Measurements from ENCODE around the gene ADCY7. TPM values are rescaled to one million over a fixed set of nuclear protein-coding genes. Genes with fewer than 3 reads are reported as not detected.

Gene ADCY7
- total RNA-seq, 4 donors from 2014 or later: 15.0 to 23.3 (median 16.9) TPM

- no peak overlapping the region for H3K27ac ChIP-seq
- H3K36me3 ChIP-seq: peaks cover 40% of the 10 kb centered on the region
- no peak for TF ChIP-seq POLR2A (IDR thresholded peaks at IDR 0.05)
- no peak for TF ChIP-seq CTCF (IDR thresholded peaks at IDR 0.05)
- TF ChIP-seq POLR2AphosphoS5 (IDR thresholded peaks at IDR 0.05): no peak
- no peak for TF ChIP-seq EP300 (IDR thresholded peaks at IDR 0.05)
- no peaks in the 10 kb centered on the region for H3K9me3 ChIP-seq
- no peaks in the 10 kb centered on the region for H3K4me1 ChIP-seq
- H3K27me3 ChIP-seq: no peaks in the 10 kb centered on the region
- DNase-seq (ENCODE audit: low spot score in 2 of 2): no peak
- no peak overlapping the region for H3K4me3 ChIP-seq
- 94% methylated on average over 5 of the region's 5 CpGs for WGBS
Observed at GRCh38 chr16:50351116-50351515, 84.8 kb downstream of the ADCY7 start.

GRCh38 chr16:50351952-50352351 is 85.6 kb downstream of the ADCY7 start:
- Histone ChIP-seq H3K4me1 (no peaks in the 10 kb centered on the region), H3K36me3 (peaks cover 40% of the 10 kb centered on the region), H3K9me3 (no peaks in the 10 kb centered on the region), H3K27ac (no peak overlapping the region), H3K4me3 (no peak overlapping the region), H3K27me3 (no peaks in the 10 kb centered on the region)
- 98% methylated on average over 2 of the region's 2 CpGs for WGBS
- TF ChIP-seq EP300 (IDR thresholded peaks at IDR 0.05) (no peak), POLR2AphosphoS5 (IDR thresholded peaks at IDR 0.05) (no peak), CTCF (IDR thresholded peaks at IDR 0.05) (no peak), POLR2A (IDR thresholded peaks at IDR 0.05) (no peak)
- DNase-seq (ENCODE audit: low spot score in 2 of 2): no peak

GRCh38 chr16:50354082-50354481 is 87.7 kb downstream of the ADCY7 start:
- H3K4me3 ChIP-seq: no peak overlapping the region
- H3K4me1 ChIP-seq: no peaks in the 10 kb centered on the region
- H3K9me3 ChIP-seq: no peaks in the 10 kb centered on the region
- DNase-seq (ENCODE audit: low spot score in 2 of 2): no peak
- no peaks in the 10 kb centered on the region for H3K27me3 ChIP-seq
- H3K36me3 ChIP-seq: peaks cover 46% of the 10 kb centered on the region
- H3K27ac ChIP-seq: peak overlapping the region; percentile 11
- TF ChIP-seq POLR2AphosphoS5 (IDR thresholded peaks at IDR 0.05) (no peak), CTCF (IDR thresholded peaks at IDR 0.05) (no peak), EP300 (IDR thresholded peaks at IDR 0.05) (no peak), POLR2A (IDR thresholded peaks at IDR 0.05) (no peak)
- 39% methylated on average over 1 of the region's 1 CpG for WGBS

- no peaks in the 10 kb centered on the region for H3K27me3 ChIP-seq
- H3K27ac ChIP-seq: peak overlapping the region; percentile 11
- no peak for DNase-seq (ENCODE audit: low spot score in 2 of 2)
- WGBS: 71% methylated on average over 11 of the region's 11 CpGs
- H3K4me3 ChIP-seq: no peak overlapping the region
- H3K4me1 ChIP-seq: peaks cover 1% of the 10 kb centered on the region
- TF ChIP-seq EP300 (IDR thresholded peaks at IDR 0.05) (no peak), CTCF (IDR thresholded peaks at IDR 0.05) (peak; percentile 13 to 48), POLR2AphosphoS5 (IDR thresholded peaks at IDR 0.05) (no peak), POLR2A (IDR thresholded peaks at IDR 0.05) (no peak)
- no peaks in the 10 kb centered on the region for H3K9me3 ChIP-seq
- peaks cover 41% of the 10 kb centered on the region for H3K36me3 ChIP-seq
Observed at GRCh38 chr16:50354629-50355456, 88.5 kb downstream of the ADCY7 start.

DNA sequence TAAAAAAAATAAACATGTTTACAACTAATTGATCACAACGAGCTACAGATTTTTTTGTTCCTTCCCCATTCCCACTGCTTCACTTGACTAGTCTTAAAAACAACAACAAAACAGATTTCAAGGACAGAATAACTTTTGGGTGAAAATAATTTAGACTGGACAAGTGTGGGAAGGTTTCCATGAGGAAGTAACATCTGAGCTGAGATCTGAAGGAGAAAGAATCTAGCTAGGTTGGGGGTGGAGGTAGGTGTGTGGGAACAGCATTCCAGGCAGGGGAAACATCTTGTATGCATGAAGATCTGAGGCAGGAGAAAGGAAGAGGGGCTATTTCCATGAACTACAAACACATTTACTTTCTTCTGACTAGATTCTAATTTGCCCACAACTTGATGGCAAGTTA is 93.3 kb downstream of the ADCY7 start:
- Histone ChIP-seq H3K36me3 (peaks cover 40% of the 10 kb centered on the region), H3K27ac (no peak overlapping the region)

More for the DNA sequence above, 93.3 kb downstream of the ADCY7 start:
- 26% methylated on average over 1 of the region's 1 CpG for WGBS
- no peak for DNase-seq (ENCODE audit: low spot score in 2 of 2)
- no peaks in the 10 kb centered on the region for H3K9me3 ChIP-seq
- no peak overlapping the region for H3K4me3 ChIP-seq
- no peaks in the 10 kb centered on the region for H3K27me3 ChIP-seq
- TF ChIP-seq POLR2AphosphoS5 (IDR thresholded peaks at IDR 0.05) (no peak), EP300 (IDR thresholded peaks at IDR 0.05) (no peak), CTCF (IDR thresholded peaks at IDR 0.05) (no peak), POLR2A (IDR thresholded peaks at IDR 0.05) (no peak)
- peaks cover 9% of the 10 kb centered on the region for H3K4me1 ChIP-seq
